IMR-90 (cell line): ENCODE measurements around the gene SH3RF1. TPM values are rescaled to one million over a fixed set of nuclear protein-coding genes. Genes with fewer than 3 reads are reported as not detected.

Source experiments
- ATAC-seq: fragments of 200-7000 bp; cut with Tn5 transposase; 2 replicates; pipeline ENCODE4 v1.9.1; 2020; ENCODE audit warnings: low read depth, mild to moderate bottlenecking, moderate library complexity
- BruUV-seq: library from RNA; stranded (reverse); fragments of 400-500 nt; replicated peaks from 2 replicates; lab custom pipeline; 2021; lab: Mats Ljungman, UMichigan
- CTCF ChIA-PET: fragments of 300-600 bp; formaldehyde crosslinking; extraction: SDS; loops from one replicate; lab custom pipeline; 2021; ENCODE audit warnings: antibody characterized with exemption; lab: Yijun Ruan, JAX
- POLR2A ChIA-PET: fragments of 300-600 bp; sonication (Branson Sonifier 250); formaldehyde crosslinking; loops from one replicate; lab custom pipeline; 2022; ENCODE audit warnings: antibody characterized with exemption; ENCODE audit not compliant: unreplicated experiment; lab: Charles Lee
- DNase-seq: peaks from one replicate; pipeline ENCODE4 v3.0.0; 2013
- H2AFZ ChIP-seq: replicated peaks from 2 replicates; pipeline ENCODE3; 2013; ENCODE audit warnings: low read length, mild to moderate bottlenecking; ENCODE audit not compliant: poor library complexity
- H2AK5ac ChIP-seq: 2 replicates; pipeline ENCODE4 v1.6.1; 2013; ENCODE audit warnings: low read depth, low read length, inconsistent platforms
- H2AK9ac ChIP-seq: replicated peaks from 2 replicates; pipeline ENCODE3; 2013; ENCODE audit warnings: mild to moderate bottlenecking, low read depth, low read length, moderate library complexity; ENCODE audit not compliant: poor library complexity
- H2BK120ac ChIP-seq: 2 replicates; pipeline ENCODE4 v1.6.1; 2013; ENCODE audit warnings: low read depth, low read length, inconsistent platforms
- H2BK15ac ChIP-seq: 3 replicates; pipeline ENCODE4 v1.6.1; 2013; ENCODE audit warnings: low read depth, low read length, inconsistent platforms
- H2BK20ac ChIP-seq: 2 replicates; pipeline ENCODE4 v1.6.1; 2013; ENCODE audit warnings: low read depth, mild to moderate bottlenecking, inconsistent platforms, low read length, moderate library complexity
- H2BK5ac ChIP-seq: 2 replicates; pipeline ENCODE4 v1.6.1; 2013; ENCODE audit warnings: mild to moderate bottlenecking, low read depth, low read length, inconsistent platforms; ENCODE audit not compliant: poor library complexity, severe bottlenecking
- H3K14ac ChIP-seq: replicated peaks from 2 replicates; pipeline ENCODE4 v1.6.1; 2013; ENCODE audit warnings: low read depth, low read length, inconsistent platforms
- H3K18ac ChIP-seq: 2 replicates; pipeline ENCODE4 v1.6.1; 2013; ENCODE audit warnings: low read depth, low read length, control low read depth
- H3K23ac ChIP-seq: 2 replicates; pipeline ENCODE4 v1.6.1; 2013; ENCODE audit warnings: low read depth, low read length, inconsistent platforms
- H3K27ac ChIP-seq: 2 replicates; pipeline ENCODE4 v1.5.1; 2013; ENCODE audit warnings: mild to moderate bottlenecking, control low read depth, low read length; ENCODE audit not compliant: insufficient read depth
- H3K27me3 ChIP-seq: 2 replicates; pipeline ENCODE4 v1.6.1; 2013; ENCODE audit warnings: low read length; ENCODE audit not compliant: control insufficient read depth, insufficient read depth
- H3K36me3 ChIP-seq: 2 replicates; pipeline ENCODE4 v1.6.1; 2013; ENCODE audit warnings: low read length, mixed read lengths; ENCODE audit not compliant: control insufficient read depth, insufficient read depth
- H3K4ac ChIP-seq: 2 replicates; pipeline ENCODE4 v1.6.1; 2013; ENCODE audit warnings: low read depth, low read length, inconsistent platforms
- H3K4me1 ChIP-seq: 2 replicates; pipeline ENCODE4 v1.6.1; 2013; ENCODE audit warnings: low read length, mixed read lengths; ENCODE audit not compliant: control insufficient read depth, insufficient read depth
- H3K4me2 ChIP-seq: 2 replicates; pipeline ENCODE4 v1.6.1; 2013; ENCODE audit warnings: low read depth, mild to moderate bottlenecking, control low read depth, low read length, moderate library complexity
- H3K4me3 ChIP-seq: 2 replicates; pipeline ENCODE4 v1.5.1; 2013; ENCODE audit warnings: low read depth, mild to moderate bottlenecking, control low read depth, low read length, moderate library complexity; ENCODE audit not compliant: insufficient read depth
- H3K56ac ChIP-seq: 2 replicates; pipeline ENCODE4 v1.6.1; 2013; ENCODE audit warnings: low read length, inconsistent platforms; ENCODE audit not compliant: insufficient read depth; ENCODE audit errors: extremely low read depth
- H3K79me1 ChIP-seq, 2 experiments: 2 replicates each; pipeline ENCODE4 v1.6.1; 2013; ENCODE audit warnings: low read length in 2 of 2, inconsistent platforms in 1 of 2, low read depth in 1 of 2
- H3K9ac ChIP-seq: 2 replicates; pipeline ENCODE4 v1.6.1; 2013; ENCODE audit warnings: low read depth, low read length, control low read depth
- H3K9me1 ChIP-seq: 2 replicates; pipeline ENCODE4 v1.6.1; 2013; ENCODE audit warnings: low read length, inconsistent platforms; ENCODE audit not compliant: insufficient read depth
- H3K9me3 ChIP-seq: 2 replicates; pipeline ENCODE4 v1.6.1; 2013; ENCODE audit warnings: low read length; ENCODE audit not compliant: control insufficient read depth, insufficient read depth
- H4K20me1 ChIP-seq: 2 replicates; pipeline ENCODE4 v1.6.1; 2013; ENCODE audit warnings: low read length, inconsistent platforms; ENCODE audit not compliant: insufficient read depth
- H4K5ac ChIP-seq: 2 replicates; pipeline ENCODE4 v1.6.1; 2013; ENCODE audit warnings: mild to moderate bottlenecking, low read depth, low read length, control low read depth
- H4K8ac ChIP-seq, 2 experiments: 2 replicates each; pipeline ENCODE4 v1.6.1; 2013; ENCODE audit warnings: low read depth in 2 of 2, low read length in 2 of 2, control low read depth in 1 of 2, inconsistent platforms in 1 of 2
- H4K91ac ChIP-seq: 2 replicates; pipeline ENCODE4 v1.6.1; 2013; ENCODE audit warnings: low read depth, low read length, inconsistent platforms; ENCODE audit not compliant: insufficient read depth
- CEBPB ChIP-seq: IDR thresholded peaks from 2 replicates; pipeline ENCODE4 v1.6.1; 2012; ENCODE audit warnings: low read depth, low read length, improper control_type of control experiment
- MAFK ChIP-seq: IDR thresholded peaks from 2 replicates; pipeline ENCODE4 v1.6.1; 2012; ENCODE audit warnings: low read depth, low read length, improper control_type of control experiment
- NFE2L2 ChIP-seq: fragments of 150-350 bp; IDR thresholded peaks from 2 replicates; pipeline ENCODE4 v1.6.1; 2016; ENCODE audit warnings: low read depth, mild to moderate bottlenecking, low read length
- POLR2A ChIP-seq: IDR thresholded peaks from 2 replicates; pipeline ENCODE4 v1.6.1; 2012; ENCODE audit warnings: mild to moderate bottlenecking, low read depth, low read length
- RCOR1 ChIP-seq: IDR thresholded peaks from 2 replicates; pipeline ENCODE4 v1.6.1; 2012; ENCODE audit warnings: mild to moderate bottlenecking, low read length, improper control_type of control experiment; ENCODE audit not compliant: insufficient replicate concordance
- SMC3 ChIP-seq: fragments of 150-350 bp; IDR thresholded peaks from 2 replicates; pipeline ENCODE4 v1.6.1; 2016; ENCODE audit warnings: low read depth, mild to moderate bottlenecking, antibody characterized with exemption, low read length, moderate library complexity
- WGBS, 2 experiments: methylation state at CpG; one replicate each; pipeline versions ENCODE4 v1.1.5 to v1.1.7; 2013; ENCODE audit warnings: missing lambda C conversion rate in 2 of 2; ENCODE audit not compliant: insufficient read length in 1 of 2; ENCODE audit errors: extremely low coverage in 2 of 2; 5-methylcytosine and 5-hydroxymethylcytosine counted together
- dilution Hi-C: fragments of 300-500 bp; cut with HindIII; formaldehyde crosslinking; loops from one replicate; pipeline ENCODE4 v1.14.3; 2018; ENCODE audit warnings: low sequenced_read_pairs; ENCODE audit not compliant: unreplicated experiment
- in situ Hi-C: fragments of 300-500 bp; cut with MboI; formaldehyde crosslinking; loops from 3 replicates; pipeline ENCODE4 v1.14.3; 2019; ENCODE audit warnings: low sequenced_read_pairs, inconsistent platforms, mixed read lengths
- intact Hi-C: fragments of 100-400 bp; cut with micrococcal nuclease; formaldehyde crosslinking; loops from 2 replicates; pipeline ENCODE4 v1.10.0; 2022
- polyA plus RNA-seq, 3 experiments: library from polyadenylated mRNA; depleted of rRNA; stranded (reverse); fragments of >200 nt; gene quantifications; 2 replicates each; pipeline ENCODE4 v1.2.3, GENCODE V29; 2012; ENCODE audit warnings: low replicate concordance in 1 of 3
- total RNA-seq: library from RNA; depleted of rRNA; stranded (reverse); fragments of >200 nt; gene quantifications from 2 replicates; pipeline ENCODE4 v1.2.3, GENCODE V29; 2012
- TF ChIP-seq, protein P1 (sequence below): fragments of 150-350 bp; IDR thresholded peaks from 2 replicates; pipeline ENCODE4 v1.6.1; 2016; ENCODE audit warnings: low read depth, mild to moderate bottlenecking, low read length, moderate library complexity, borderline replicate concordance
- TF ChIP-seq, protein P2 (sequence below): conservative IDR thresholded peaks from 2 replicates; pipeline ENCODE4 v1.5.1; 2012; ENCODE audit warnings: mild to moderate bottlenecking, low read depth, low read length, improper control_type of control experiment

SH3RF1 gene
- total and polyA plus RNA-seq, 2 of the 4 experiments (the other 2 are of a cell fraction), result 22.0 to 29.8 TPM

DNA sequence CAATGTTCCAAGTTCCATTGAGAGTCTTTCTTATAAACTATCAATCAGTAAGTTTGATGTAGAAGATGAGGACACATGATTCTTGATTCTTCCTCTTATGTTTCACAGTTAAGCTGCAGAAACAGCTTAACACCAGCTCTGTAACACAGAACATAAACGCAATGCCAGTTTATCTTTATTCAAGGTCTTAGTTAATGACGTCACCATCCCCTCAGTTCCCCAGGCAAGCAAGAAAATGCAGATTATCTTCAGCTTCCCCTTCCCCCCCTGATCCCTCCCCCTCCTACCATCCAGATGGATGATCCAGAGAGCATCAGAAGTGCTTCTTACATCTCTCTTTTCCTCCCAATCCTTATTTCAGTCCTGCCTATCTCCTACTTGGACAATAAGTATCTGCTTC lies 4.4 kb upstream of the SH3RF1 start:
- no peaks in the 10 kb centered on the region for H3K36me3 ChIP-seq
- H4K8ac ChIP-seq, result no peak overlapping the region
- DNase-seq, result no peak
- in situ Hi-C loops (no loop called here), dilution Hi-C loops (no loop called here), intact Hi-C loops (loop anchor here (10.0 kb wide), 1 partner anchor 290 kb away; no protein-coding TSS in a partner anchor)
- H3K27me3 ChIP-seq, result no peaks in the 10 kb centered on the region
- no peak for ATAC-seq
- no peak overlapping the region for H2BK5ac ChIP-seq
- no peak overlapping the region for H3K27ac ChIP-seq
- no peak overlapping the region for H2BK20ac ChIP-seq
- H2AK9ac ChIP-seq, result no peak overlapping the region
- H3K56ac ChIP-seq, result no peak overlapping the region
- peaks cover 2% of the 10 kb centered on the region; the same call in 1 of the 2 replicates for H3K9me1 ChIP-seq
- no peak overlapping the region for H4K5ac ChIP-seq
- peaks cover 9% of the 10 kb centered on the region for H3K4me1 ChIP-seq
- CTCF ChIA-PET, result no interaction called here
- no peak overlapping the region for H4K91ac ChIP-seq
- no peak overlapping the region; the same call in 1 of the 2 replicates for H3K18ac ChIP-seq
- TF ChIP-seq SMC3 (no peak), CEBPB (no peak), RCOR1 (no peak), NFE2L2 (no peak), MAFK (no peak), POLR2A (no peak)
- TF ChIP-seq, protein P1, sequence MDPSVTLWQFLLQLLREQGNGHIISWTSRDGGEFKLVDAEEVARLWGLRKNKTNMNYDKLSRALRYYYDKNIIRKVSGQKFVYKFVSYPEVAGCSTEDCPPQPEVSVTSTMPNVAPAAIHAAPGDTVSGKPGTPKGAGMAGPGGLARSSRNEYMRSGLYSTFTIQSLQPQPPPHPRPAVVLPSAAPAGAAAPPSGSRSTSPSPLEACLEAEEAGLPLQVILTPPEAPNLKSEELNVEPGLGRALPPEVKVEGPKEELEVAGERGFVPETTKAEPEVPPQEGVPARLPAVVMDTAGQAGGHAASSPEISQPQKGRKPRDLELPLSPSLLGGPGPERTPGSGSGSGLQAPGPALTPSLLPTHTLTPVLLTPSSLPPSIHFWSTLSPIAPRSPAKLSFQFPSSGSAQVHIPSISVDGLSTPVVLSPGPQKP, result no peak
- TF ChIP-seq, protein P2, sequence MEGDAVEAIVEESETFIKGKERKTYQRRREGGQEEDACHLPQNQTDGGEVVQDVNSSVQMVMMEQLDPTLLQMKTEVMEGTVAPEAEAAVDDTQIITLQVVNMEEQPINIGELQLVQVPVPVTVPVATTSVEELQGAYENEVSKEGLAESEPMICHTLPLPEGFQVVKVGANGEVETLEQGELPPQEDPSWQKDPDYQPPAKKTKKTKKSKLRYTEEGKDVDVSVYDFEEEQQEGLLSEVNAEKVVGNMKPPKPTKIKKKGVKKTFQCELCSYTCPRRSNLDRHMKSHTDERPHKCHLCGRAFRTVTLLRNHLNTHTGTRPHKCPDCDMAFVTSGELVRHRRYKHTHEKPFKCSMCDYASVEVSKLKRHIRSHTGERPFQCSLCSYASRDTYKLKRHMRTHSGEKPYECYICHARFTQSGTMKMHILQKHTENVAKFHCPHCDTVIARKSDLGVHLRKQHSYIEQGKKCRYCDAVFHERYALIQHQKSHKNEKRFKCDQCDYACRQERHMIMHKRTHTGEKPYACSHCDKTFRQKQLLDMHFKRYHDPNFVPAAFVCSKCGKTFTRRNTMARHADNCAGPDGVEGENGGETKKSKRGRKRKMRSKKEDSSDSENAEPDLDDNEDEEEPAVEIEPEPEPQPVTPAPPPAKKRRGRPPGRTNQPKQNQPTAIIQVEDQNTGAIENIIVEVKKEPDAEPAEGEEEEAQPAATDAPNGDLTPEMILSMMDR, result no peak
- no peak overlapping the region for H3K14ac ChIP-seq
- H3K4me2 ChIP-seq, result no peak overlapping the region
- no peak overlapping the region for H2BK15ac ChIP-seq
- POLR2A ChIA-PET, result no interaction called here
- no peak overlapping the region for H3K9ac ChIP-seq
- H2AK5ac ChIP-seq, result no peak overlapping the region
- no peak overlapping the region for H2AFZ ChIP-seq
- H3K4me3 ChIP-seq, result no peak overlapping the region
- H3K9me3 ChIP-seq, result no peaks in the 10 kb centered on the region
- H3K79me1 ChIP-seq, result peaks cover 0 to 5% of the 10 kb centered on the region in 2 experiments; a peak in 2 of 4 replicates
- H3K4ac ChIP-seq, result no peak overlapping the region; the same call in 1 of the 2 replicates
- no peak overlapping the region for H3K23ac ChIP-seq
- BruUV-seq, result no TSS peak
- no peak overlapping the region for H2BK120ac ChIP-seq
- WGBS, 2 experiments, result no CpG with 5 or more reads among the region's 2 CpGs
- H4K20me1 ChIP-seq, result no peaks in the 10 kb centered on the region
